ENCODE measurements around the gene TRIM75. TPM values are rescaled to one million over a fixed set of nuclear protein-coding genes. Genes with fewer than 3 reads are reported as not detected.
"Not testable (repeated sequence)": the region's sequence is repeated elsewhere in the genome, so short reads cannot be mapped to it uniquely, and the experiment has no call there.

The TRIM75 gene
- total RNA-seq, 1 donor from 2014 or later, result not detected

DNA sequence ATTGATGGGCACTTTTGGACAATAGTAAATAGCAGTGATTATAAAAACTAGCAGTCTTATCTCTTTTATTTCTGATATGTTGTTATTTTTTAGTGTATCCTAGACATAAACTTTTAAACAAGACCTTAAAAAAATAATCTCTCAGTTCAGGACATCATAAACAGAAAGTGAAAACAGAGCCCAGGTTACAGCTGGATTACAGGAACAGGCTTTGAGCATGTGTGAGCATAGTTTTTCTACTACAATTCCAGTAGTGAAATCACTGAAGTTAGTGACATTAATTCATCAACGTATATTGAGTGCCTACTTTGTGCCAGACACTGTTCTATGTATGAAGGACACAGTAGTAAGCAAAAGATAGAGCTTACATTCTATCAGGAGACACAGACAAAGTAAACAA lies 16.9 kb downstream of the TRIM75 start:
- no peak for FAIRE-seq
- Histone ChIP-seq H3K9me3 (ENCODE audit: insufficient read depth, low read depth, low read length) (no peaks in the 10 kb centered on the region), H3K27ac (ENCODE audit: low read depth, low read length) (no peak overlapping the region), H3K36me3 (ENCODE audit: insufficient read depth, low read length) (no peaks in the 10 kb centered on the region), H3K9ac (ENCODE audit: low read length) (no peak overlapping the region), H3K27me3 (ENCODE audit: insufficient read depth, low read length) (no peaks in the 10 kb centered on the region), H3K4me1 (ENCODE audit: insufficient read depth, low read length) (no peaks in the 10 kb centered on the region), H3K4me2 (ENCODE audit: low read length) (no peak overlapping the region), H2AFZ (ENCODE audit: low read depth, low read length) (no peak overlapping the region), H3K79me2 (ENCODE audit: insufficient read depth, low read length) (no peaks in the 10 kb centered on the region), H4K20me1 (ENCODE audit: insufficient read depth, low read length) (no peaks in the 10 kb centered on the region), H3K4me3 (ENCODE audit: insufficient read depth, low read depth, low read length) (no peak overlapping the region)
- Mint-ChIP-seq H3K4me1 (ENCODE audit: low read depth, unreplicated experiment) (peaks cover 4% of the 10 kb centered on the region), H3K27ac (ENCODE audit: unreplicated experiment) (no peak overlapping the region), H3K4me3 (ENCODE audit: unreplicated experiment) (no peak overlapping the region), H3K9me3 (ENCODE audit: unreplicated experiment) (no peaks in the 10 kb centered on the region), H3K27me3 (ENCODE audit: low read depth, unreplicated experiment) (no peaks in the 10 kb centered on the region), H3K36me3 (ENCODE audit: low read depth, unreplicated experiment) (no peaks in the 10 kb centered on the region)
- TF ChIP-seq EZH2 (IDR thresholded peaks at IDR 0.05; ENCODE audit: insufficient read depth, low read length), result no peak
- TF ChIP-seq, protein P1, sequence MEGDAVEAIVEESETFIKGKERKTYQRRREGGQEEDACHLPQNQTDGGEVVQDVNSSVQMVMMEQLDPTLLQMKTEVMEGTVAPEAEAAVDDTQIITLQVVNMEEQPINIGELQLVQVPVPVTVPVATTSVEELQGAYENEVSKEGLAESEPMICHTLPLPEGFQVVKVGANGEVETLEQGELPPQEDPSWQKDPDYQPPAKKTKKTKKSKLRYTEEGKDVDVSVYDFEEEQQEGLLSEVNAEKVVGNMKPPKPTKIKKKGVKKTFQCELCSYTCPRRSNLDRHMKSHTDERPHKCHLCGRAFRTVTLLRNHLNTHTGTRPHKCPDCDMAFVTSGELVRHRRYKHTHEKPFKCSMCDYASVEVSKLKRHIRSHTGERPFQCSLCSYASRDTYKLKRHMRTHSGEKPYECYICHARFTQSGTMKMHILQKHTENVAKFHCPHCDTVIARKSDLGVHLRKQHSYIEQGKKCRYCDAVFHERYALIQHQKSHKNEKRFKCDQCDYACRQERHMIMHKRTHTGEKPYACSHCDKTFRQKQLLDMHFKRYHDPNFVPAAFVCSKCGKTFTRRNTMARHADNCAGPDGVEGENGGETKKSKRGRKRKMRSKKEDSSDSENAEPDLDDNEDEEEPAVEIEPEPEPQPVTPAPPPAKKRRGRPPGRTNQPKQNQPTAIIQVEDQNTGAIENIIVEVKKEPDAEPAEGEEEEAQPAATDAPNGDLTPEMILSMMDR (IDR thresholded peaks at IDR 0.05; ENCODE audit: insufficient read depth, low read depth, low read length), result no peak
- no peak for DNase-seq (ENCODE audit: low read depth)

DNA sequence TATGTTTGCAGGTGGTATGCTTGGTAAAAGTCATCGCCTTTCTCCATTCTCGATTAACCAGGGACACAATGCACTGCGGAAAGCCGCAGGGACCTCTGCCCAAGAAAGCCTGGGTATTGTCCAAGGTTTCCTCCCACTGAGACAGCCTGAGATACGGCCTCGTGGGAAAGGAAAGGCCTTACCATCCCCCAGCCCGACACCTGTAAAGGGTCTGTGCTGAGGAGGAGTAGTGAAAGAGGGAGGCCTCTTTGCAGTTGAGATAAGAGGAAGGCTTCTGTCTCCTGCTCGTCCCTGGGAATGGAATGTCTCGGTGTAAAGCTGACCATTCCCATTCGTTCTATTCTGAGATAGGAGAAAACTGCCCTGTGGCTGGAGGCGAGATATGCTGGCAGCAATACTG lies 19.7 kb downstream of the TRIM75 start:
- not testable (repeated sequence) for H3K79me2 ChIP-seq (ENCODE audit: insufficient read depth, low read length); FAIRE-seq; H3K9me3 ChIP-seq (ENCODE audit: insufficient read depth, low read depth, low read length); H3K4me2 ChIP-seq (ENCODE audit: low read length); H3K27ac Mint-ChIP-seq (ENCODE audit: unreplicated experiment); H3K4me1 Mint-ChIP-seq (ENCODE audit: low read depth, unreplicated experiment); DNase-seq (ENCODE audit: low read depth); H3K4me3 ChIP-seq (ENCODE audit: insufficient read depth, low read depth, low read length); H3K36me3 ChIP-seq (ENCODE audit: insufficient read depth, low read length); H3K36me3 Mint-ChIP-seq (ENCODE audit: low read depth, unreplicated experiment); H3K27me3 Mint-ChIP-seq (ENCODE audit: low read depth, unreplicated experiment); H3K27me3 ChIP-seq (ENCODE audit: insufficient read depth, low read length); H3K27ac ChIP-seq (ENCODE audit: low read depth, low read length); H2AFZ ChIP-seq (ENCODE audit: low read depth, low read length); H3K9me3 Mint-ChIP-seq (ENCODE audit: unreplicated experiment); H4K20me1 ChIP-seq (ENCODE audit: insufficient read depth, low read length); H3K4me1 ChIP-seq (ENCODE audit: insufficient read depth, low read length); H3K9ac ChIP-seq (ENCODE audit: low read length); H3K4me3 Mint-ChIP-seq (ENCODE audit: unreplicated experiment)

DNA sequence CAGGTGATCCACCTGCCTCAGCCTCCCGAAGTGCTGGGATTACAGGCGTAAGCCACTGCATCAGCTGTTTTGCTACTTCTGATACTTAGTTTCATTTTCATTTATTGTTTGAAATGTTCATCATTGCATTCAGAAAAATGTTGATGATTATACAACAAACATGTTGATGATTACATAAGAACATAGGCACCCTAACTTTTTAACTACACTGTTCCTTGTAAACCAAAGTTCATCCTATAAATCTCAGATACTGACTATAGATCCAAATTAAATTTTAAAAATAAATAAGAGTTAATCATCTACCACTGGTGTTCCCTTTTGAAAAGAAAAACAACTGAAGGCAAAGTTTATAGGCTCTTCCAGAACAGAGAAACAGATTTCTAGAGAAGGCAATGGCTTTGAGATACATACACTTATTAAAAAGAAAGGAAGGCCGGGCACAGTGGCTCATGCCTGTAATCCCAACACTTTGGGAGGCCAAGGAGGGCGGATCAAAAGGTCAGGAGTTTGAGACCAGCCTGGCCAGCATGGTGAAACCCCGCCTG lies 23.4 kb downstream of the TRIM75 start:
- no peak overlapping the region for H3K4me3 ChIP-seq (ENCODE audit: insufficient read depth, low read depth, low read length)
- H3K9ac ChIP-seq (ENCODE audit: low read length), result no peak overlapping the region
- DNase-seq (ENCODE audit: low read depth) (no peak), FAIRE-seq (no peak)
- H3K9me3 ChIP-seq (ENCODE audit: insufficient read depth, low read depth, low read length), result no peaks in the 10 kb centered on the region
- H3K4me1 ChIP-seq (ENCODE audit: insufficient read depth, low read length), result no peaks in the 10 kb centered on the region
- H4K20me1 ChIP-seq (ENCODE audit: insufficient read depth, low read length), result no peaks in the 10 kb centered on the region
- TF ChIP-seq EZH2 (IDR thresholded peaks at IDR 0.05; ENCODE audit: insufficient read depth, low read length), result no peak
- TF ChIP-seq, protein P1 (IDR thresholded peaks at IDR 0.05; ENCODE audit: insufficient read depth, low read depth, low read length), result no peak
- no peaks in the 10 kb centered on the region for H3K27me3 ChIP-seq (ENCODE audit: insufficient read depth, low read length)
- no peak overlapping the region for H3K4me3 Mint-ChIP-seq (ENCODE audit: unreplicated experiment)
- no peak overlapping the region for H2AFZ ChIP-seq (ENCODE audit: low read depth, low read length)
- no peaks in the 10 kb centered on the region for H3K36me3 ChIP-seq (ENCODE audit: insufficient read depth, low read length)
- H3K27ac ChIP-seq (ENCODE audit: low read depth, low read length), result no peak overlapping the region
- H3K4me1 Mint-ChIP-seq (ENCODE audit: low read depth, unreplicated experiment), result peaks cover 10% of the 10 kb centered on the region
- no peak overlapping the region for H3K4me2 ChIP-seq (ENCODE audit: low read length)
- H3K79me2 ChIP-seq (ENCODE audit: insufficient read depth, low read length), result no peaks in the 10 kb centered on the region
- H3K27ac Mint-ChIP-seq (ENCODE audit: unreplicated experiment), result no peak overlapping the region
- H3K36me3 Mint-ChIP-seq (ENCODE audit: low read depth, unreplicated experiment), result no peaks in the 10 kb centered on the region
- H3K9me3 Mint-ChIP-seq (ENCODE audit: unreplicated experiment), result no peaks in the 10 kb centered on the region
- no peaks in the 10 kb centered on the region for H3K27me3 Mint-ChIP-seq (ENCODE audit: low read depth, unreplicated experiment)
